Liver (tissue), 9 donors: ENCODE results near the gene BRSK2. TPM values are rescaled to one million over a fixed set of nuclear protein-coding genes. Genes with fewer than 3 reads are reported as not detected.

Experiments used
- DNase-seq: peaks from one replicate; pipeline ENCODE4 v3.0.0-alpha.2; 2017; ENCODE audit warnings: low spot score
- H3K27ac ChIP-seq, 2 donors: one replicate each; pipeline ENCODE4 v1.7.0; 2013; ENCODE audit warnings: inconsistent platforms in 2 of 2, low read length in 2 of 2, control low read depth in 1 of 2, low read depth in 1 of 2, mild to moderate bottlenecking in 1 of 2
- H3K27me3 ChIP-seq, 4 donors: one replicate each; pipeline versions ENCODE4 v1.6.1 to v1.7.0; 2013; ENCODE audit warnings: low read length in 3 of 4, inconsistent platforms in 1 of 4, mild to moderate bottlenecking in 1 of 4, moderate library complexity in 1 of 4; ENCODE audit not compliant: control insufficient read depth in 4 of 4, insufficient read depth in 4 of 4
- H3K36me3 ChIP-seq, 4 donors: one replicate each; pipeline versions ENCODE4 v1.6.1 to v1.7.0; 2013; ENCODE audit warnings: low read length in 3 of 4, mild to moderate bottlenecking in 3 of 4, low read depth in 1 of 4, moderate library complexity in 1 of 4; ENCODE audit not compliant: control insufficient read depth in 4 of 4, insufficient read depth in 3 of 4
- H3K4me1 ChIP-seq, 4 donors: one replicate each; pipeline versions ENCODE4 v1.6.1 to v1.7.0; 2013; ENCODE audit warnings: low read length in 3 of 4, mild to moderate bottlenecking in 3 of 4, moderate library complexity in 1 of 4; ENCODE audit not compliant: control insufficient read depth in 4 of 4, insufficient read depth in 4 of 4
- H3K4me3 ChIP-seq, 3 donors: one replicate each; pipeline versions ENCODE4 v1.6.1 to v1.7.0; 2013; ENCODE audit warnings: low read length in 3 of 3, control low read depth in 1 of 3, low read depth in 1 of 3, mild to moderate bottlenecking in 1 of 3
- H3K9ac ChIP-seq, 2 donors: one replicate each; pipeline ENCODE4 v1.7.0; 2013; ENCODE audit warnings: low read length in 2 of 2, mild to moderate bottlenecking in 2 of 2, moderate library complexity in 2 of 2, control low read depth in 1 of 2, low read depth in 1 of 2
- H3K9me3 ChIP-seq, 4 donors: one replicate each; pipeline versions ENCODE4 v1.6.1 to v1.7.0; 2013; ENCODE audit warnings: low read length in 3 of 4; ENCODE audit not compliant: control insufficient read depth in 4 of 4
- EGR1 ChIP-seq, 2 donors: IDR thresholded peaks; 2 replicates each; pipeline ENCODE4 v1.6.1; 2016 to 2018; ENCODE audit warnings: antibody characterized with exemption in 2 of 2, low read depth in 2 of 2
- FOXA1 ChIP-seq: IDR thresholded peaks from 2 replicates; pipeline ENCODE4 v1.6.1; 2016; ENCODE audit warnings: antibody characterized with exemption
- HNF4A ChIP-seq, 2 donors: conservative IDR thresholded peaks; 2 replicates each; pipeline ENCODE4 v1.6.1; 2016; ENCODE audit warnings: antibody characterized with exemption in 2 of 2, mild to moderate bottlenecking in 2 of 2
- HNF4G ChIP-seq: IDR thresholded peaks from 2 replicates; pipeline ENCODE4 v1.6.1; 2016; ENCODE audit warnings: antibody characterized with exemption
- JUND ChIP-seq, 2 donors: IDR thresholded peaks; 2 replicates each; pipeline ENCODE4 v1.6.1; 2016; ENCODE audit warnings: antibody characterized with exemption in 2 of 2
- NR2F2 ChIP-seq: IDR thresholded peaks from 2 replicates; pipeline ENCODE4 v1.6.1; 2016; ENCODE audit warnings: antibody characterized with exemption
- RAD21 ChIP-seq, 2 donors: IDR thresholded peaks; 2 replicates each; pipeline ENCODE4 v1.6.1; 2016; ENCODE audit warnings: antibody characterized with exemption in 2 of 2, mild to moderate bottlenecking in 2 of 2
- RXRA ChIP-seq, 2 donors: IDR thresholded peaks; 2 replicates each; pipeline ENCODE4 v1.6.1; 2017 to 2018; ENCODE audit warnings: antibody characterized with exemption in 2 of 2, mild to moderate bottlenecking in 1 of 2
- TAF1 ChIP-seq: conservative IDR thresholded peaks from 2 replicates; pipeline ENCODE4 v1.6.1; 2016; ENCODE audit warnings: antibody characterized with exemption, mild to moderate bottlenecking
- YY1 ChIP-seq: IDR thresholded peaks from 2 replicates; pipeline ENCODE4 v1.6.1; 2016; ENCODE audit warnings: antibody characterized with exemption, mild to moderate bottlenecking
- WGBS: extraction: QIAGEN DNeasy Blood & Tissue Kit; methylation state at CpG from one replicate; pipeline ENCODE4 v1.1.7; 2013; 5-methylcytosine and 5-hydroxymethylcytosine counted together
- polyA plus RNA-seq, 2 donors: library from polyadenylated mRNA; stranded (reverse) in 1 of 2; unstranded in 1 of 2; fragments of 200-250 nt in 1 of 2; fragments of >200 nt in 1 of 2; fragmentation: Nextera tagmentation in 1 of 2; extraction: Ambion mirVana in 1 of 2; gene quantifications; one replicate each; pipeline versions ENCODE4 v1.2.1 to v1.2.3, GENCODE V29; 2013 to 2015
- total RNA-seq, 2 donors: library from RNA; depleted of rRNA; stranded (reverse); fragments of >200 nt; gene quantifications; one replicate each; pipeline ENCODE4 v1.2.3, GENCODE V29; 2014
- TF ChIP-seq, protein P1 (sequence below): IDR thresholded peaks from 2 replicates; pipeline ENCODE4 v1.6.1; 2016; ENCODE audit warnings: antibody characterized with exemption, mild to moderate bottlenecking
- TF ChIP-seq, protein P2 (sequence below): fragments of 150-350 bp; IDR thresholded peaks from 2 replicates; pipeline ENCODE4 v1.5.1; 2017; ENCODE audit warnings: improper control_type of control experiment, low read depth, low read length; ENCODE audit not compliant: missing input control
- TF ChIP-seq, protein P3 (sequence below): IDR thresholded peaks from 2 replicates; pipeline ENCODE4 v1.6.1; 2016; ENCODE audit warnings: antibody characterized with exemption
- TF ChIP-seq, protein P4 (sequence below): IDR thresholded peaks from 2 replicates; pipeline ENCODE4 v1.6.1; 2016; ENCODE audit warnings: antibody characterized with exemption
- TF ChIP-seq, protein P5 (sequence below): IDR thresholded peaks from 2 replicates; pipeline ENCODE4 v1.6.1; 2016; ENCODE audit warnings: antibody characterized with exemption
- donor health status: healthy.
- donor health status: healthy.
- donor health status: healthy.
- donor health status: healthy.
- donor health status: healthy.

BRSK2 gene
- total and polyA plus RNA-seq, 4 donors = 0.05 to 0.17 TPM; not detected in 2

DNA sequence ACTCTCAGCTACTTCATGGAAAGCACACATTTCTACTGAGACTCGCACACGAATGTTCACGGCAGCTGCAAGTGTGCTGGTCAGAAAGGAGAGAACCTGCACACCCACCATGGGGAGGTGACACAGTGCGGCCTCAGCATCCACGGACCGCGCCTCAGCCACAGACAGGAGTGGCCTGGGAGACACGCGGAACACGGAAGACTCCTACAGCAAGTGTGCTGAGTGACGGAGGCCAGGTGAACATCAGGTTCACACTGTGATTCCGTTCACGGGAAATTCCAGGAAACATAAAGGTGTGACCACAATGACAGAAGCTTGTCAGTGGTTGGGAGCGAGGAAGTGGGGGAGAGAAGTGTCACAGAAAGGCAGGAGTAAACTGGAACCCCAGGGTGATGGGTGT is 110.2 kb downstream of the BRSK2 start:
- no peak overlapping the region for H3K27ac ChIP-seq
- no peak overlapping the region for H3K9ac ChIP-seq
- no peaks in the 10 kb centered on the region for H3K9me3 ChIP-seq
- no peaks in the 10 kb centered on the region for H3K36me3 ChIP-seq
- H3K4me3 ChIP-seq = no peak overlapping the region
- H3K4me1 ChIP-seq = peaks cover 0 to 7% (median 0%) of the 10 kb centered on the region in 4 donors
- 87% methylated on average over 14 of the region's 14 CpGs for WGBS
- H3K27me3 ChIP-seq = no peaks in the 10 kb centered on the region
- TF ChIP-seq, protein P1, sequence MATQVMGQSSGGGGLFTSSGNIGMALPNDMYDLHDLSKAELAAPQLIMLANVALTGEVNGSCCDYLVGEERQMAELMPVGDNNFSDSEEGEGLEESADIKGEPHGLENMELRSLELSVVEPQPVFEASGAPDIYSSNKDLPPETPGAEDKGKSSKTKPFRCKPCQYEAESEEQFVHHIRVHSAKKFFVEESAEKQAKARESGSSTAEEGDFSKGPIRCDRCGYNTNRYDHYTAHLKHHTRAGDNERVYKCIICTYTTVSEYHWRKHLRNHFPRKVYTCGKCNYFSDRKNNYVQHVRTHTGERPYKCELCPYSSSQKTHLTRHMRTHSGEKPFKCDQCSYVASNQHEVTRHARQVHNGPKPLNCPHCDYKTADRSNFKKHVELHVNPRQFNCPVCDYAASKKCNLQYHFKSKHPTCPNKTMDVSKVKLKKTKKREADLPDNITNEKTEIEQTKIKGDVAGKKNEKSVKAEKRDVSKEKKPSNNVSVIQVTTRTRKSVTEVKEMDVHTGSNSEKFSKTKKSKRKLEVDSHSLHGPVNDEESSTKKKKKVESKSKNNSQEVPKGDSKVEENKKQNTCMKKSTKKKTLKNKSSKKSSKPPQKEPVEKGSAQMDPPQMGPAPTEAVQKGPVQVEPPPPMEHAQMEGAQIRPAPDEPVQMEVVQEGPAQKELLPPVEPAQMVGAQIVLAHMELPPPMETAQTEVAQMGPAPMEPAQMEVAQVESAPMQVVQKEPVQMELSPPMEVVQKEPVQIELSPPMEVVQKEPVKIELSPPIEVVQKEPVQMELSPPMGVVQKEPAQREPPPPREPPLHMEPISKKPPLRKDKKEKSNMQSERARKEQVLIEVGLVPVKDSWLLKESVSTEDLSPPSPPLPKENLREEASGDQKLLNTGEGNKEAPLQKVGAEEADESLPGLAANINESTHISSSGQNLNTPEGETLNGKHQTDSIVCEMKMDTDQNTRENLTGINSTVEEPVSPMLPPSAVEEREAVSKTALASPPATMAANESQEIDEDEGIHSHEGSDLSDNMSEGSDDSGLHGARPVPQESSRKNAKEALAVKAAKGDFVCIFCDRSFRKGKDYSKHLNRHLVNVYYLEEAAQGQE = no peak
- no peak for TF ChIP-seq EGR1 (IDR thresholded peaks at IDR 0.05; ENCODE audit: low read depth in 2 of 2)
- TF ChIP-seq JUND (IDR thresholded peaks at IDR 0.05) = no peak
- TF ChIP-seq RAD21 (IDR thresholded peaks at IDR 0.05) = no peak
- TF ChIP-seq YY1 = no peak
- no peak for TF ChIP-seq HNF4A (conservative IDR thresholded peaks at IDR 0.05)
- TF ChIP-seq, protein P2, sequence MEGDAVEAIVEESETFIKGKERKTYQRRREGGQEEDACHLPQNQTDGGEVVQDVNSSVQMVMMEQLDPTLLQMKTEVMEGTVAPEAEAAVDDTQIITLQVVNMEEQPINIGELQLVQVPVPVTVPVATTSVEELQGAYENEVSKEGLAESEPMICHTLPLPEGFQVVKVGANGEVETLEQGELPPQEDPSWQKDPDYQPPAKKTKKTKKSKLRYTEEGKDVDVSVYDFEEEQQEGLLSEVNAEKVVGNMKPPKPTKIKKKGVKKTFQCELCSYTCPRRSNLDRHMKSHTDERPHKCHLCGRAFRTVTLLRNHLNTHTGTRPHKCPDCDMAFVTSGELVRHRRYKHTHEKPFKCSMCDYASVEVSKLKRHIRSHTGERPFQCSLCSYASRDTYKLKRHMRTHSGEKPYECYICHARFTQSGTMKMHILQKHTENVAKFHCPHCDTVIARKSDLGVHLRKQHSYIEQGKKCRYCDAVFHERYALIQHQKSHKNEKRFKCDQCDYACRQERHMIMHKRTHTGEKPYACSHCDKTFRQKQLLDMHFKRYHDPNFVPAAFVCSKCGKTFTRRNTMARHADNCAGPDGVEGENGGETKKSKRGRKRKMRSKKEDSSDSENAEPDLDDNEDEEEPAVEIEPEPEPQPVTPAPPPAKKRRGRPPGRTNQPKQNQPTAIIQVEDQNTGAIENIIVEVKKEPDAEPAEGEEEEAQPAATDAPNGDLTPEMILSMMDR = no peak
- no peak for TF ChIP-seq HNF4G
- TF ChIP-seq FOXA1 = no peak
- TF ChIP-seq, protein P3, sequence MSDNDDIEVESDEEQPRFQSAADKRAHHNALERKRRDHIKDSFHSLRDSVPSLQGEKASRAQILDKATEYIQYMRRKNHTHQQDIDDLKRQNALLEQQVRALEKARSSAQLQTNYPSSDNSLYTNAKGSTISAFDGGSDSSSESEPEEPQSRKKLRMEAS = no peak
- TF ChIP-seq TAF1 = no peak
- TF ChIP-seq RXRA (IDR thresholded peaks at IDR 0.05) = no peak
- TF ChIP-seq, protein P4, sequence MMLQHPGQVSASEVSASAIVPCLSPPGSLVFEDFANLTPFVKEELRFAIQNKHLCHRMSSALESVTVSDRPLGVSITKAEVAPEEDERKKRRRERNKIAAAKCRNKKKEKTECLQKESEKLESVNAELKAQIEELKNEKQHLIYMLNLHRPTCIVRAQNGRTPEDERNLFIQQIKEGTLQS = no peak
- no peak for DNase-seq

DNA sequence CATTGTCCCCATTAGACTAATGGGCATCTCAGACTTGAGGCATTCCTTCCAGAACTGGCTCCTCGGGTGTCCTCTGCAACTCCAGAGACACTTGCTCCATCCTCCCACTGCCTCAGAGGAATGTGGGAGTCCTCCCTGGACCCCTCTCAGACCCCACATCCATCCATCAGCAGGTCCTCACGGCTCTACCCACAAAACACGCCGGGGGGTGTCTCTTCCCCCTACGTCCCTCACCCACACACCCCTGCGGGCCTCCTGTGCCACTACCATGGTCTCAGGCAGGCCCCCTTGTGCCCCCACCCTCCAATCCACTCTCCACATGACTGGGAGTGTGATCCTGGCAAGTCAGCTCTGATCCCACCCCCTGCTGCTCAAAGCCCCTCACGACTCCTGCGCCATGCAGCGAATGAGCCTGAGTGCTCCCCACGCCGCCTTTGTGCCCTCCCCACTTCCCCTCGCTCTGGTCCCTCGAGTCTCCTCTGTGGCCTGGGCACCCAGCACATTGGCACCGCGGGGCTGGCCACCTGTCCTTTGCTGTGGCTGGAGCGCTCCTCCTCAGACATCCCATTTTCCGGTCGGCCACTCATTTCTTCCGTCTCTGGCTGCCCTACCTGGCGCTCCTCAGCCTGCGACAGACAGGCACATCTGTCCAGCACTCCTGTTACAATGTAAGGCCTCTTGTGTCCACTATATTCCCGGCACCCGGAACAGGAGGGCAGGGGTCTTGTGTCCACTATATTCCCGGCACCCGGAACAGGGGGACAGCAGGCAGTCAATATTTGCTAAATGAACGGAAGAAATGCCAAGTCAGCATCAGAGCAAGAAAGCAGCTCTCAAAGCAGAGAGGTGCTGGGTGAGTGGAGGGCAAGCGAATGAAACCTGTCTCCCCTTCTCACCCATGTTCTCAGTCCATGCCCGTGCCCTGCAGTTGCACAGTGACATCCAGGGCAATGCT is 111.0 kb downstream of the BRSK2 start:
- H3K4me3 ChIP-seq = no peak overlapping the region
- no peak for DNase-seq
- WGBS = 93% methylated on average over 28 of the region's 28 CpGs
- peaks cover 0 to 7% (median 0%) of the 10 kb centered on the region in 4 donors for H3K4me1 ChIP-seq
- TF ChIP-seq YY1 = no peak
- TF ChIP-seq, protein P4 = no peak
- TF ChIP-seq TAF1 = no peak
- TF ChIP-seq NR2F2 = no peak
- TF ChIP-seq JUND (IDR thresholded peaks at IDR 0.05) = no peak
- TF ChIP-seq, protein P5, sequence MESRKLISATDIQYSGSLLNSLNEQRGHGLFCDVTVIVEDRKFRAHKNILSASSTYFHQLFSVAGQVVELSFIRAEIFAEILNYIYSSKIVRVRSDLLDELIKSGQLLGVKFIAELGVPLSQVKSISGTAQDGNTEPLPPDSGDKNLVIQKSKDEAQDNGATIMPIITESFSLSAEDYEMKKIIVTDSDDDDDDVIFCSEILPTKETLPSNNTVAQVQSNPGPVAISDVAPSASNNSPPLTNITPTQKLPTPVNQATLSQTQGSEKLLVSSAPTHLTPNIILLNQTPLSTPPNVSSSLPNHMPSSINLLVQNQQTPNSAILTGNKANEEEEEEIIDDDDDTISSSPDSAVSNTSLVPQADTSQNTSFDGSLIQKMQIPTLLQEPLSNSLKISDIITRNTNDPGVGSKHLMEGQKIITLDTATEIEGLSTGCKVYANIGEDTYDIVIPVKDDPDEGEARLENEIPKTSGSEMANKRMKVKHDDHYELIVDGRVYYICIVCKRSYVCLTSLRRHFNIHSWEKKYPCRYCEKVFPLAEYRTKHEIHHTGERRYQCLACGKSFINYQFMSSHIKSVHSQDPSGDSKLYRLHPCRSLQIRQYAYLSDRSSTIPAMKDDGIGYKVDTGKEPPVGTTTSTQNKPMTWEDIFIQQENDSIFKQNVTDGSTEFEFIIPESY = no peak
- TF ChIP-seq, protein P2 = no peak
- no peak for TF ChIP-seq EGR1 (IDR thresholded peaks at IDR 0.05; ENCODE audit: low read depth in 2 of 2)
- H3K9me3 ChIP-seq = no peaks in the 10 kb centered on the region
- no peaks in the 10 kb centered on the region for H3K27me3 ChIP-seq
- no peaks in the 10 kb centered on the region for H3K36me3 ChIP-seq
- no peak overlapping the region for H3K27ac ChIP-seq
- no peak overlapping the region for H3K9ac ChIP-seq
